BLaER1 treated with 17β-estradiol and CSF1 and Interleukin-3, amounts not matched to agents 10 nM and 100 nM (cell line): ENCODE data around the gene MYO10.
"Not testable (repeated sequence)": the region's sequence is repeated elsewhere in the genome, so short reads cannot be mapped to it uniquely, and the experiment has no call there.

Source experiments
- H3K27ac ChIP-seq, 11 experiments: shearing (Covaris generic); formaldehyde crosslinking; 2 replicates each; pipeline ENCODE4 v1.8.1; 2022
- H3K27me3 ChIP-seq, 11 experiments: shearing (Covaris generic); formaldehyde crosslinking; 2 replicates each; pipeline ENCODE4 v1.8.1; 2022
- H3K36me3 ChIP-seq, 11 experiments: shearing (Covaris generic); formaldehyde crosslinking; 2 replicates each; pipeline ENCODE4 v1.8.1; 2022
- H3K4me1 ChIP-seq, 10 experiments: shearing (Covaris generic); formaldehyde crosslinking; 2 replicates each; pipeline ENCODE4 v1.8.1; 2022
- H3K4me2 ChIP-seq, 11 experiments: shearing (Covaris generic); formaldehyde crosslinking; 2 replicates each; pipeline ENCODE4 v1.8.1; 2022
- H3K4me3 ChIP-seq, 10 experiments: shearing (Covaris generic); formaldehyde crosslinking; 2 replicates each; pipeline ENCODE4 v1.8.1; 2022
- H3K9ac ChIP-seq, 11 experiments: shearing (Covaris generic); formaldehyde crosslinking; 2 replicates each; pipeline ENCODE4 v1.8.1; 2022
- H3K9me3 ChIP-seq, 11 experiments: shearing (Covaris generic); formaldehyde crosslinking; replicated peaks in 1 of 11; 2 replicates each; pipeline ENCODE4 v1.8.1; 2022
- H4K20me1 ChIP-seq, 11 experiments: shearing (Covaris generic); formaldehyde crosslinking; 2 replicates each; pipeline ENCODE4 v1.8.1; 2022
- Cebpa-rat ChIP-seq, 11 experiments: shearing (Covaris generic); IDR thresholded peaks; 2 replicates each; pipeline ENCODE4 v1.8.1; 2022

The MYO10 gene

DNA sequence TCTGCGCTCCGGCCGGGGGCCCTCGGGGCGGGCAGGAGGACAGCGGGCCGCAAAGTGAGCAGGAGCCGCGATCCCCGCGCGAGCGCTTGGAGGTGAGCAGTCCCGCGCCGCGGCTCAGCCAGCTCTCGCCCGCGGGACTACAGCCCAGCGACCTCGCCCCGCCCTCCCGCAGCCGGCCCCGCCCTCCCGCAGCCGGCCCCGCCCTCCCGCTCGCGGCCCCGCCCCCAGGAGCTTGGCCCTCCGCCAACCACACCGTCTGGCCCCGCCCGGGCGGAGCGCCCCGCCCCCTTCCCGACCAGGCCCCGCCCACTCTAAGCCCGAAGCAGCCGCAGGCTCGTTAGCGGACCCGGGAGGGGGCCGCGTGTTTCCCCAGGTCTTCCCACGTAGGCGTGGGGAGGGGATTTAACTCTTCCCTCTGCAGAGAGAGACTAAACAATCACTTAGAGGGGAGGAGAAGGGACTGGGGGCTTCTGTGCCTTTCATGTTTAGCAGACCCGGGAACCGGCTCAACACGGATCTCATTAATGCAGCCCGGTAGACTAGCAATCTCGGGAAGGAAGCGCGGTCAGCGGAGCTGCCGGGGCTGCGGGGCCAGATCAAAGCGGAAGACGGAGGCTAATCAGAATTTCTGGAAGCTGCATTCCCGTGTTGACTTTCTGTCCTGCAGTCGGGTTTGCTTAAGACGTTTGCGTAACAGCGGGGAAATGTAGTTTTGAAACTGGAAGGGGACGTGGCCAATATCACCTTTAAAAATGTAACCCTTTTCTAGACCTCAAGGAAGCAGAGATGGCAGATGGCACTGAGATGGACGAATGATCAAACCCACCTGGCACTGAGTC is at the start of gene MYO10:
TSS of gene MYO10 (minus strand) at position 139 of the 839 bp plus-strand sequence. CDS start 480 bp downstream, outside the sequence.
- Histone ChIP-seq H4K20me1 (no peaks in the 10 kb centered on the region), H3K9ac (no peak within 1 kb of the TSS), H3K27ac (no peak within 1 kb of the TSS), H3K4me3 (peak within 1 kb of the TSS in 1 of 10 experiments; percentile 17; a peak in 1 of 20 replicates), H3K9me3 (peaks cover 10 to 25% (median 19%) of the 10 kb centered on the region in 11 experiments), H3K27me3 (peaks cover 0 to 11% (median 0%) of the 10 kb centered on the region in 11 experiments; a peak in 1 of 22 replicates), H3K36me3 (no peaks in the 10 kb centered on the region), H3K4me1 (0 out of 20 replicates have a peak, but pooled peaks cover 0 to 4% (median 0%) of the 10 kb centered on the region in 10 experiments), H3K4me2 (no peak within 1 kb of the TSS)
- no peak for TF ChIP-seq Cebpa-rat (IDR thresholded peaks at IDR 0.05)

DNA sequence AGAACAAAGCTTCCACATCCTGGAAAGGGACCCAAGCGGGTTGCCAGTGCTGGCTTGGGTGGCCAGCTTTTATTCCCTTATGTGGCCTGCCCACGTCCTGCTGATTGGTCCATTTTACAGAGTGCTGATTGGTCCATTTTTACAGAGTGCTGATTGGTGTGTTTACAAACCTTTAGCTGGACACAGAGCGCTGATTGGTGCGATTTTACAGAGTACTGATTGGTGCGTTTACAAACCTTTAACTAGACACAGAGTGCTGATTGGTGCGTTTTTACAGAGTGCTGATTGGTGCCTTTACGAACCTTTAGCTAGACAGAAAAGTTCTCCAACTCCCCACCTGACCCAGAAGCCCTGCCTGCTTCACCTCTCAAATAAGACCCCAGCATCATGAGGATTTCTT is 49.2 kb upstream of the MYO10 start:
- not testable (repeated sequence) for H3K4me3 ChIP-seq, H3K9ac ChIP-seq, H3K4me2 ChIP-seq, H4K20me1 ChIP-seq, H3K27ac ChIP-seq, H3K36me3 ChIP-seq, H3K4me1 ChIP-seq
- H3K9me3 ChIP-seq, result peaks cover 0 to 22% (median 10%) of the 10 kb centered on the region in 11 experiments; a peak in 13 of 22 replicates
- H3K27me3 ChIP-seq, result peaks cover 0 to 47% (median 0%) of the 10 kb centered on the region in 11 experiments; a peak in 4 of 22 replicates

DNA sequence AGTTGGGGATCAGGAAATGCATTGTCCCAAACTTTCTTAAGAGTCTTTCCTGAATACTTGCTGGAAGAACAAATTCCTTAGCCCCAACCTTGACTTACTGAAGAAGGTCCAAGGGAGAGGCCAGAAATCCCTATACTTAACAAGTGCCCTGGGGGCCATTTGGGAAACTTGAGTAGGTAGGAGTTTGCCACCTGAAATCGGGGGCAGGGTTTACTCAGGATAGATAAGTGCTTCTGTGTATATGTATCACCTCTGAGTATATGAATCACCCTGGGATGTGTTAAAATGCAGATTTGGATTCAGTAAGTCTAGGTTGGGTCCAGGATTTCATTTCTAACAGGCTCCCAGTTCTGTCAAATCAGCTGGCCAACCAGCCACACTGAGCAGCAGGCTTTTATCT is 47.9 kb upstream of the MYO10 start:
- 0 out of 20 replicates have a peak, but pooled peaks cover 0 to 3% (median 0%) of the 10 kb centered on the region in 10 experiments for H3K4me1 ChIP-seq
- TF ChIP-seq Cebpa-rat (IDR thresholded peaks at IDR 0.05), result no peak
- no peaks in the 10 kb centered on the region; a peak in 1 of 22 replicates for H4K20me1 ChIP-seq
- peaks cover 0 to 52% (median 0%) of the 10 kb centered on the region in 11 experiments; a peak in 4 of 22 replicates for H3K27me3 ChIP-seq
- peaks cover 0 to 13% (median 7%) of the 10 kb centered on the region in 11 experiments; a peak in 7 of 22 replicates for H3K9me3 ChIP-seq
- no peak overlapping the region for H3K4me3 ChIP-seq
- no peak overlapping the region for H3K27ac ChIP-seq
- H3K36me3 ChIP-seq, result no peaks in the 10 kb centered on the region
- H3K4me2 ChIP-seq, result no peak overlapping the region
- H3K9ac ChIP-seq, result no peak overlapping the region

DNA sequence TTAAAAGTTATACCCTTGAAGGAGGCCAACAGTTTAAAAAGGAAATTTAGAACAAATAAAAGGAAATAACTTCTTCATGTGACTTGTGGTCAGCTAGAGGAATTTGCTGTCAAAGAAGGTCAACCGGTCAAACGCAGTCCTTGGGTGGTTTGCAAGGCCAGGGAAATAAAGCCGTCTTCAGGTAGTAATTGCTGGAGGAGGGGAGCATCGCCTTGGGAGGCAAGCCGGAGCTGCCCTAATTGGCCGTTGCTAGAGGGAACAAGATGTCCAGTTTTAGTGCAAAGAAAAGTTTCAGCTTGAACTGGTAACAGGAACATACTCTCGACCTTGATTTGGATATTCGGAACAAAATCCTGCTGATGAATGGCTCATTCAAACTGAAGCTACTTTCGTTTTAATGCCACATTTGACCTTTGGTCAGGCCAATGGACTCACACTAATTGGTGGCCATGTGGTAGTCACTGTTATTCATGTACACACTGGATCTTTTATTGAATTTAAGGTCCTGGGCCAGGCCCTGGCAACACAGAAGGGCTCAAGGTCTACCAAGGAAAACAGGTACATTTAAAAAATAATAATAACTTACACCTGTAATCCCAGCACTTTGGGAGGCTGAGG is 47.0 kb upstream of the MYO10 start:
- no peak overlapping the region for H3K4me3 ChIP-seq
- H3K4me1 ChIP-seq, result 0 out of 20 replicates have a peak, but pooled peaks cover 0 to 3% (median 0%) of the 10 kb centered on the region in 10 experiments
- peaks cover 0 to 13% (median 7%) of the 10 kb centered on the region in 11 experiments; a peak in 7 of 22 replicates for H3K9me3 ChIP-seq
- no peak overlapping the region for H3K9ac ChIP-seq
- H3K27me3 ChIP-seq, result peaks cover 0 to 55% (median 0%) of the 10 kb centered on the region in 11 experiments; a peak in 5 of 22 replicates
- no peaks in the 10 kb centered on the region; a peak in 1 of 22 replicates for H4K20me1 ChIP-seq
- H3K27ac ChIP-seq, result no peak overlapping the region
- no peak for TF ChIP-seq Cebpa-rat (IDR thresholded peaks at IDR 0.05)
- no peak overlapping the region for H3K4me2 ChIP-seq
- no peaks in the 10 kb centered on the region for H3K36me3 ChIP-seq

DNA sequence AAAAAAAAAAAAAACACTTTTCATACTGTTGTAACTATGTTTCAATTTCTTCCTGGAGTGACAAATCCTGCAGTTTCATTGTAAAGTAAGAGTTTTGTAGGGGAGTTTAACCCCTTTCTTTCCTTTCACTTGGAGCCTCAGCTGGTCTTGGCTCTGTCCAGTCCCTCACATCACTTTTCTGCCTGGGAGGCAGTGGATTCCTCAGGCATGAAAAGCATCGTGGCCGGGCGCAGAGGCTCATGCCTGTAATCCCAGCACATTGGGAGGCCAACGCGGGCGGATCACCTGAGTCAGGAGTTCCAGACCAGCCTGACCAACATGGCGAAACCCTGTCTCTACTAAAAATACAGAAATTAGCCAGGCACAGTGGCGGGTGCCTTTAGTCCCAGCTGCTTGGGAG is 45.6 kb upstream of the MYO10 start:
- Histone ChIP-seq H3K4me1 (peaks cover 0 to 3% (median under 1%) of the 10 kb centered on the region in 10 experiments; a peak in 5 of 20 replicates), H3K27me3 (peaks cover 0 to 70% (median 0%) of the 10 kb centered on the region in 11 experiments; a peak in 5 of 22 replicates), H3K4me2 (no peak overlapping the region), H3K36me3 (no peaks in the 10 kb centered on the region), H4K20me1 (no peaks in the 10 kb centered on the region; a peak in 1 of 22 replicates), H3K9ac (no peak overlapping the region), H3K4me3 (no peak overlapping the region), H3K9me3 (peaks cover 0 to 13% (median 7%) of the 10 kb centered on the region in 11 experiments; a peak in 7 of 22 replicates), H3K27ac (no peak overlapping the region)
- TF ChIP-seq Cebpa-rat (IDR thresholded peaks at IDR 0.05), result no peak

DNA sequence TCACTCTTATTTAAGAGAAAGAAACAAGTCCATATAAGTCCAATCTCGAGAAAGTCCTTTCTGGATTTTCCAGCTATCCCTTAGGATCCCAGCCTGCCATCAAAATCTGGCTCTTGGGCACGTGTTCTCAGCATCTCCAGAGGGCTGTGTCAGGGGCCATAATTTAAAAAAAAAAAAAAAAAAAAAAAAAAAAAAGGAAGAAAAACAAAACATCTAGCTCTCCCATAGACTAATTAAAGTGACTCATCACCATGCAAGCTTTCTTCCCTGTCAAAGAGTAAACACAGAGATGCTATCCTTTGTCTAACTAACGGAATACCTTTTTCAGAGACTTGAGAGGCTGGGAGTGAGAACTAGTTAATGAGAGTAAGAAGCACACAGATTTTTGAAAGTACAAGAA is 44.9 kb upstream of the MYO10 start:
- no peaks in the 10 kb centered on the region for H3K36me3 ChIP-seq
- no peak overlapping the region for H3K27ac ChIP-seq
- peaks cover 0 to 70% (median 0%) of the 10 kb centered on the region in 11 experiments; a peak in 6 of 22 replicates for H3K27me3 ChIP-seq
- H4K20me1 ChIP-seq, result peaks cover 0 to 2% (median 0%) of the 10 kb centered on the region in 11 experiments; a peak in 2 of 22 replicates
- no peak overlapping the region for H3K4me3 ChIP-seq
- no peak overlapping the region for H3K9ac ChIP-seq
- peaks cover 0 to 13% (median 7%) of the 10 kb centered on the region in 11 experiments; a peak in 7 of 22 replicates for H3K9me3 ChIP-seq
- H3K4me2 ChIP-seq, result no peak overlapping the region
- peaks cover 1 to 9% (median 7%) of the 10 kb centered on the region in 10 experiments; a peak in 18 of 20 replicates for H3K4me1 ChIP-seq
- no peak for TF ChIP-seq Cebpa-rat (IDR thresholded peaks at IDR 0.05)

DNA sequence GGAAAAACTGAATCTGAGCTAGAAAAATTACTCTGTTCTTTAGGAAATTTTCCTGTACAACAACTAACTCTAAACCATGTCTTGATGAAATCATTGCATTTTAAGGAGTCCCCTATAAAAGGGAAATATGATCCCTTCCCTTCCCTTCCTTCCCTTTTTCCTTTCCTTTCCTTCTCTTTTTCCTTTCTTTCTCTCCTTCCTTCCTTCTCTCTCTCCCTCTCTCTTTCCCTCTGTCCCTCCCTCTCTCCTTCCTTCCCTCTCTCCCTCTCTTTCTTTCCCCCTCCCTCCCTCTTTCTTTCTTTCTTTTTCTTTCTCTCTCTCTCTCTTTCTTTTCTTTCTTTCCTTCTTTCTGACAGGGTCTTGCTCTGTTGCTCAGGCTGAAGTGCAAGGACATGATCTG is 42.2 kb upstream of the MYO10 start:
- peaks cover 5 to 22% (median 19%) of the 10 kb centered on the region in 10 experiments; a peak in 18 of 20 replicates for H3K4me1 ChIP-seq
- no peak for TF ChIP-seq Cebpa-rat (IDR thresholded peaks at IDR 0.05)
- peaks cover 0 to 8% (median 0%) of the 10 kb centered on the region in 11 experiments; a peak in 1 of 22 replicates for H4K20me1 ChIP-seq
- no peak overlapping the region for H3K27ac ChIP-seq
- H3K27me3 ChIP-seq, result peaks cover 0 to 76% (median 0%) of the 10 kb centered on the region in 11 experiments; a peak in 7 of 22 replicates
- H3K9me3 ChIP-seq, result no peaks in the 10 kb centered on the region
- H3K4me3 ChIP-seq, result no peak overlapping the region
- no peak overlapping the region for H3K9ac ChIP-seq
- H3K4me2 ChIP-seq, result no peak overlapping the region
- no peaks in the 10 kb centered on the region for H3K36me3 ChIP-seq

DNA sequence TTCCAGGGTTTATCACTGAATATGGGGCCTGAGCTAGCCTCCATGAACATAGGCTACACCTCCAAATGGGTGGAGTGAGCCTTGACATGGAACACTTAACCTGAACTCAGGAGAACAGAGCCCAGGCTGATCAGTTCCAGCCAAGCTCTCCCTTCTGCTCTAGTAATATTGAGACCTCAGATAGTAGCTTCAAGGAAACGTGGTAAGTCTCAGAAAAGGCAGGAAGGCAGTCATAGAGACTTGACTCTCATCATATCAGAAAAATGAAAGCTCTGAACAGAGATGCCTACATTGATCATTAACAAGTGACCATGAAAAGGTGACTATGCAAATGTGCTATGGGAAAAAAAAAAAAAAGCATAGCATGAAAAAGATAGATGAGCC is 40.5 kb upstream of the MYO10 start:
- no peak overlapping the region for H3K27ac ChIP-seq
- H3K9ac ChIP-seq, result no peak overlapping the region
- peak overlapping the region in 6 of 11 experiments; percentile 14 to 81 (median 47); a peak in 8 of 22 replicates for H3K4me2 ChIP-seq
- no peaks in the 10 kb centered on the region; a peak in 1 of 22 replicates for H3K9me3 ChIP-seq
- H3K4me3 ChIP-seq, result no peak overlapping the region
- no peak for TF ChIP-seq Cebpa-rat (IDR thresholded peaks at IDR 0.05)
- no peaks in the 10 kb centered on the region for H3K36me3 ChIP-seq
- peaks cover 0 to 87% (median 0%) of the 10 kb centered on the region in 11 experiments; a peak in 7 of 22 replicates for H3K27me3 ChIP-seq
- H4K20me1 ChIP-seq, result peaks cover 0 to 8% (median 0%) of the 10 kb centered on the region in 11 experiments; a peak in 1 of 22 replicates
- H3K4me1 ChIP-seq, result peaks cover 4 to 22% (median 19%) of the 10 kb centered on the region in 10 experiments; a peak in 18 of 20 replicates
